Measurements from ENCODE around the gene MAP2K2. TPM values are rescaled to one million over a fixed set of nuclear protein-coding genes. Genes with fewer than 3 reads are reported as not detected.
"Not testable (repeated sequence)": the region's sequence is repeated elsewhere in the genome, so short reads cannot be mapped to it uniquely, and the experiment has no call there.

MAP2K2 gene
- total RNA-seq, 1 donor from 2014 or later = 154 TPM

DNA sequence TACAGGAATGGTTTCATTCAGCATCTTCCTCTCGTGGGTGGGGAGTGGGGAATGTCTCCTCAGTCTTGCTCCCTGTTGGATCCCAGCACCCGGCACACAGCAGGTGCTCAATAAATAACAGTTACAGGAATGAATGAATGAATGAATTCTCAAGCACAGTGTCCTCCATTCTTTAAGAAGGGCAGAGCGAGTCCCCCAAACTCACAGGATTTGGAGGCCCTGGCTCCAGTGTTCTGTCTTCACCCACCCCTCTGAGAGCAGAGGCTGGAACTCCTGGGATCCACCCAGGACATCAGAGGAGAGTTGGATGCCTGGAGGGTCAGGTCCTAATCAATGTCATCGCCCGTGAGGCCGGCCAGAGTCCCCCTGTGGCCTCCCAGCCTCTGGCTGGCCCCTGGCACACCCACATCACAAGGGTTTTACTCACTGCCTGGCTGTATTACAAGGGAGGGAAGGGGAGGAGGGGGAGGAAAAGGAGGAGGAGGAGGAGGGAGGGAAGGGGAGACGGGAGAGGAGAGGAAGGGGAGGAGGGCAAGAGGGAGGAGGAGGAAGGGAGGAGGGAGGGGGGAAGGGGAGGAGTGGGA is 20.8 kb upstream of the MAP2K2 start:
- peaks cover 11% of the 10 kb centered on the region for H3K27me3 Mint-ChIP-seq
- H3K4me3 Mint-ChIP-seq (ENCODE audit: low read depth) = no peak overlapping the region
- TF ChIP-seq, protein P1, sequence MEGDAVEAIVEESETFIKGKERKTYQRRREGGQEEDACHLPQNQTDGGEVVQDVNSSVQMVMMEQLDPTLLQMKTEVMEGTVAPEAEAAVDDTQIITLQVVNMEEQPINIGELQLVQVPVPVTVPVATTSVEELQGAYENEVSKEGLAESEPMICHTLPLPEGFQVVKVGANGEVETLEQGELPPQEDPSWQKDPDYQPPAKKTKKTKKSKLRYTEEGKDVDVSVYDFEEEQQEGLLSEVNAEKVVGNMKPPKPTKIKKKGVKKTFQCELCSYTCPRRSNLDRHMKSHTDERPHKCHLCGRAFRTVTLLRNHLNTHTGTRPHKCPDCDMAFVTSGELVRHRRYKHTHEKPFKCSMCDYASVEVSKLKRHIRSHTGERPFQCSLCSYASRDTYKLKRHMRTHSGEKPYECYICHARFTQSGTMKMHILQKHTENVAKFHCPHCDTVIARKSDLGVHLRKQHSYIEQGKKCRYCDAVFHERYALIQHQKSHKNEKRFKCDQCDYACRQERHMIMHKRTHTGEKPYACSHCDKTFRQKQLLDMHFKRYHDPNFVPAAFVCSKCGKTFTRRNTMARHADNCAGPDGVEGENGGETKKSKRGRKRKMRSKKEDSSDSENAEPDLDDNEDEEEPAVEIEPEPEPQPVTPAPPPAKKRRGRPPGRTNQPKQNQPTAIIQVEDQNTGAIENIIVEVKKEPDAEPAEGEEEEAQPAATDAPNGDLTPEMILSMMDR (IDR thresholded peaks at IDR 0.05; ENCODE audit: unreplicated experiment) = no peak
- DNase-seq (ENCODE audit: low spot score, unreplicated experiment) = no peak
- H3K4me1 Mint-ChIP-seq (ENCODE audit: low read depth) = peaks cover 3% of the 10 kb centered on the region
- no peak overlapping the region for H3K27ac Mint-ChIP-seq
- no peaks in the 10 kb centered on the region for H3K36me3 Mint-ChIP-seq (ENCODE audit: insufficient read depth)
- no peaks in the 10 kb centered on the region for H3K9me3 Mint-ChIP-seq (ENCODE audit: low read depth)

DNA sequence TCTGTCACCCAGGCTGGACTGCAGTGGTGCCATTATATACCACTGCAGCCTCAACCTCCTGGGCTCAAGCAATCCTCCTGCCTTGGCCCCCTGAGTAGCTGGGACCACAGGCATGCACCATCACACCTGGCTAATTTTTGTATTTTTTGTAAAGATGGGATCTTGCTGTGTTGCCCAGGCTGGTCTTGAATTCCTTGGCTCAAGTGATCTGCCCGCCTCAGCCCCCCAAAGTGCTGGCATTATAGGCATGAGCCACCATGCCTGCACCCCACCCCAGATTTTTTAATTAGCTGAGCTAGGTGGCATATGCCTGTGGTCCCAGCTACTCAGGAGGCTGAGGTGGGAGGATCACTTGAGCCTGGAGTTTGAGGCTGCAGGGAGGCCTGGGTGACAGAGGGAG is 19.0 kb upstream of the MAP2K2 start:
- not testable (repeated sequence) for H3K4me3 Mint-ChIP-seq (ENCODE audit: low read depth); H3K27ac Mint-ChIP-seq; H3K4me1 Mint-ChIP-seq (ENCODE audit: low read depth); H3K27me3 Mint-ChIP-seq; DNase-seq (ENCODE audit: low spot score, unreplicated experiment); H3K9me3 Mint-ChIP-seq (ENCODE audit: low read depth); H3K36me3 Mint-ChIP-seq (ENCODE audit: insufficient read depth)

DNA sequence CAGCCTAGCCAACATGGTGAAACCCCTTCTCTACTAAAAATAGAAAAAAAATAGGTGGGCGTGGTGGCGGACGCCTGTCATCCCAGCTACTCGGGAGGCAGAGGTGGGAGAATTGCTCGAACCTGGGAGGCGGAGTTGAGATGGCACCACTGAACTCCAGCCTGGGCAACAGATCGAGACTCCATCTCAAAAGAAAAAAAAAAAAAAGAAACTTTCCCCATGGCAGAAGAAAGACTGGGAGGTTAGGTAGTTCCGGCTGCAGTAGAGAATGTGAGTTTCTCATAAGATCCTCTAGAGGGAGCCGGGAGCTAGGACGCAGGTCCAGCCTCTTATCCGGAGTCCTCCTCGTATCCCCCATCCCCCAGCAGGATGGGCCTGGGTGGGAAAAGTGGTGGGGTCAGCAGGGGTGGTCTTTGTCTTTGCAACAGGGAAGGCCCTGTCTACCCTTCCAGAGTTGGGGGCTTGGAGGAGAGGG is 16.4 kb upstream of the MAP2K2 start:
- no peak for DNase-seq (ENCODE audit: low spot score, unreplicated experiment)
- H3K36me3 Mint-ChIP-seq (ENCODE audit: insufficient read depth) = no peaks in the 10 kb centered on the region
- peaks cover 7% of the 10 kb centered on the region for H3K27me3 Mint-ChIP-seq
- no peak overlapping the region for H3K4me3 Mint-ChIP-seq (ENCODE audit: low read depth)
- TF ChIP-seq, protein P1 (IDR thresholded peaks at IDR 0.05; ENCODE audit: unreplicated experiment) = peak; percentile 60
- peak overlapping the region; percentile 40 for H3K27ac Mint-ChIP-seq
- peaks cover 3% of the 10 kb centered on the region for H3K4me1 Mint-ChIP-seq (ENCODE audit: low read depth)
- H3K9me3 Mint-ChIP-seq (ENCODE audit: low read depth) = no peaks in the 10 kb centered on the region

DNA sequence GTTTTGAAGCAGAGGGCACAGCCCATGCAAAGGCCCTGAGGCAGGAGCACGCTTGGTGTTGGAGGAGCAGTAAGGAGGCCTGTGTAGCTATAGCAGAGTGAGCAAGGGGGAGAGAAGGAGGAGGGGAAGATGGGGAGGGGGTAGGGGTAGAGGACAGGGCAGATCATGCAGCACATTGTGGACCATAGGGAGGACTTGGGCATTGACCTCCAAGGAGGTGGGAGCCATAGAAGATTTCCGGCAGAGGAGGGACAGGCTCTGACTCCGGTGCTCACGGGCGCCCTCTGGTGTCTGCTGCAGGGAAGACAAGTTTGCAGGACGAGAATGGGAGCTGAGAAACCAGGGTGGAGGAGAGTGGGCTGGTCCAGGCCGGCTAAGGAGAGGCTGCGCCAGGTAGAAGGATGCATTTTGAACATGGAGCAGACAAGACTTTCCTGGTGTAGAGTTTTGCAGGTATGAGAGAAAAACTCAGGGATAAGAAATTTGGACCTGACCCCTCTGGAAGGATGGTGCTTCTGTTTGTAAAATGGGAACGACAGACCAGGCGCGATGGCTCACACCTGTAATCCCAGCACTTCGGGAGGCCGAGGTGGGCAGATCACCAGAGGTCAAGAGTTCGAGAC is 15.8 kb upstream of the MAP2K2 start:
- DNase-seq (ENCODE audit: low spot score, unreplicated experiment) = peak; percentile 69
- H3K4me1 Mint-ChIP-seq (ENCODE audit: low read depth) = peaks cover 3% of the 10 kb centered on the region
- no peaks in the 10 kb centered on the region for H3K36me3 Mint-ChIP-seq (ENCODE audit: insufficient read depth)
- no peak overlapping the region for H3K27ac Mint-ChIP-seq
- no peaks in the 10 kb centered on the region for H3K9me3 Mint-ChIP-seq (ENCODE audit: low read depth)
- H3K4me3 Mint-ChIP-seq (ENCODE audit: low read depth) = no peak overlapping the region
- peaks cover 7% of the 10 kb centered on the region for H3K27me3 Mint-ChIP-seq
- TF ChIP-seq, protein P1 (IDR thresholded peaks at IDR 0.05; ENCODE audit: unreplicated experiment) = peak; percentile 70

DNA sequence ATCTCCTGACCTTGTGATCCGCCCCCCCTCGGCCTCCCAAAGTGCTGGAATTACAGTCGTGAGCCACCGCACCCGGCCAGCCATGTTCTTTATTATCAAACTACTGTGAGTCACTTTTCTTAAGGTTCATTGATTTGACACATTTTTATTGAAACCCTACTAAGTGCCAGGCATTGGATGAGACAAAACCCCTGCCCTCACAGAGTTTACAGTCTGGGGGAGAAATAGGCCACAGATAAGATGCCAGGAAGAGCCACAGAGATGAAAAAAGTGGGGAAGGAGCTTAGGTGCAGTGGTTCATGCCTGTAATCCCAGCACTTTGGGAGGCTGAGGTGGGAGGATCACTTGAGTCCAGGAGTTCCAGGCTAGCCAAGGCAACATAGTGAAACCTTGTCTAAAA is 14.5 kb upstream of the MAP2K2 start:
- Mint-ChIP-seq H3K4me3 (ENCODE audit: low read depth) (no peak overlapping the region), H3K36me3 (ENCODE audit: insufficient read depth) (no peaks in the 10 kb centered on the region), H3K27ac (no peak overlapping the region), H3K9me3 (ENCODE audit: low read depth) (no peaks in the 10 kb centered on the region), H3K4me1 (ENCODE audit: low read depth) (peaks cover 3% of the 10 kb centered on the region), H3K27me3 (peaks cover 1% of the 10 kb centered on the region)
- no peak for DNase-seq (ENCODE audit: low spot score, unreplicated experiment)
- TF ChIP-seq, protein P1 (IDR thresholded peaks at IDR 0.05; ENCODE audit: unreplicated experiment) = no peak

DNA sequence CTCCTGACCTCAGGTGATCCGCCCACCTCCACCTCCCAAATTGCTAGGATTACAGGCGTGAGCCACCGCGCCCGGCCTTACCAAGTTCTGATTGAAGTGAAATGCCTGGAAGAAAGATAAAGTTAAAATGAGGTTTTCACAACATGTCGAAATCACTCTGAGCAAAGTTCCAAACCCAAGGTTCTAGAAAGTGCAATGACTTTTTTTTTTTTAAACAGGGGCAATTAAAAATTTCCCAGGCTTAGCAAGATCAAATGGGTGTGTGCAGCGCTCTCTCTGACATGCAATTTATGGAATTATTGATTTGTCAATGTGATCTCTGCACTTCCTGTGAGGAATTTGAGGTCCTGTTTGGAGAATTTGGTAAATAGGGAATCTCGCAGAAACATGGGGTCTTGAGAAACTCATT is 12.8 kb upstream of the MAP2K2 start:
- Mint-ChIP-seq H3K36me3 (ENCODE audit: insufficient read depth) (no peaks in the 10 kb centered on the region), H3K4me1 (ENCODE audit: low read depth) (peaks cover 3% of the 10 kb centered on the region), H3K4me3 (ENCODE audit: low read depth) (no peak overlapping the region), H3K27ac (no peak overlapping the region), H3K27me3 (no peaks in the 10 kb centered on the region), H3K9me3 (ENCODE audit: low read depth) (no peaks in the 10 kb centered on the region)
- TF ChIP-seq, protein P1 (IDR thresholded peaks at IDR 0.05; ENCODE audit: unreplicated experiment) = no peak
- no peak for DNase-seq (ENCODE audit: low spot score, unreplicated experiment)

DNA sequence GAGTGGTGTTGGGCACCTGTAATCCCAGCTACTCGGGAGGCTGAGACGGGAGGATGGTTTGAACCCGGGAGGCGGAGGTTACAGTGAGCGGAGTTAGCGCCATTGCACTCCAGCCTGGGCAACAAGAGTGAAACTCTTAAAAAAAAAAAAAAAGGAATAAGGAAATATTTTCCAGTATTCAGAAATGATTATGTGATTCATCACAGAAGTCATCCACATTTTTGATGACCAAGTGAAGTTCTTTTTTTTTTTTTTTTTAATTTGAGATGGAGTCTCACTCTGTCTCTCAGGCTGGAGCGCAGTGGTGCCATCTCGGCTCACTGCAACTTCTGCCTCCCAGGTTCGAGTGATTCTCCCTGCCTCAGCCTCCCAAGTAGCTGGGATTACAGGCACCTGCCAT is 11.5 kb upstream of the MAP2K2 start:
- not testable (repeated sequence) for H3K36me3 Mint-ChIP-seq (ENCODE audit: insufficient read depth); H3K9me3 Mint-ChIP-seq (ENCODE audit: low read depth); H3K27me3 Mint-ChIP-seq; H3K27ac Mint-ChIP-seq; DNase-seq (ENCODE audit: low spot score, unreplicated experiment); H3K4me3 Mint-ChIP-seq (ENCODE audit: low read depth); H3K4me1 Mint-ChIP-seq (ENCODE audit: low read depth)
